ENCODE data around the gene SAMD14. TPM values are rescaled to one million over a fixed set of nuclear protein-coding genes. Genes with fewer than 3 reads are reported as not detected.

Gene SAMD14
- total RNA-seq, 1 donor = 1.1 TPM

- no peak for DNase-seq (ENCODE audit: low read depth in 2 of 3, low spot score in 2 of 3)
Observed at GRCh38 chr17:50099003-50099402, 31.0 kb downstream of the SAMD14 start.

GRCh38 chr17:50098583-50098982 lies 31.4 kb downstream of the SAMD14 start:
- no peak for DNase-seq (ENCODE audit: low read depth in 2 of 3, low spot score in 2 of 3)

- DNase-seq (ENCODE audit: low read depth in 2 of 3, low spot score in 2 of 3) = no peak
Observed at GRCh38 chr17:50097926-50098325, 32.0 kb downstream of the SAMD14 start.

GRCh38 chr17:50097455-50097854 lies 32.5 kb downstream of the SAMD14 start:
- no peak for DNase-seq (ENCODE audit: low read depth in 2 of 3, low spot score in 2 of 3)

GRCh38 chr17:50096758-50097157 lies 33.2 kb downstream of the SAMD14 start:
- DNase-seq (ENCODE audit: low read depth in 2 of 3, low spot score in 2 of 3) = no peak

GRCh38 chr17:50096092-50096491 lies 33.9 kb downstream of the SAMD14 start:
- DNase-seq (ENCODE audit: low read depth in 2 of 3, low spot score in 2 of 3) = no peak

GRCh38 chr17:50095626-50096037 lies 34.3 kb downstream of the SAMD14 start:
- no peak for DNase-seq (ENCODE audit: low read depth in 2 of 3, low spot score in 2 of 3)

GRCh38 chr17:50094753-50095619 lies 35.0 kb downstream of the SAMD14 start, which contains the start of gene PDK2:
Gene PDK2 (plus strand): TSS chr17:50095351. CDS start chr17:50095436, 85 bp downstream.
- peak; percentile 85 to 99 (median 97) for DNase-seq (ENCODE audit: low read depth in 2 of 3, low spot score in 2 of 3)

GRCh38 chr17:50094243-50094752 lies 35.7 kb downstream of the SAMD14 start:
- peak; percentile 86 to 91 (median 88) for DNase-seq (ENCODE audit: low read depth in 2 of 3, low spot score in 2 of 3)

- no peak for DNase-seq (ENCODE audit: low read depth in 2 of 3, low spot score in 2 of 3)
Observed at GRCh38 chr17:50093807-50094206, 36.2 kb downstream of the SAMD14 start.

GRCh38 chr17:50093246-50093645 lies 36.7 kb downstream of the SAMD14 start:
- no peak for DNase-seq (ENCODE audit: low read depth in 2 of 3, low spot score in 2 of 3)

GRCh38 chr17:50091918-50092285 lies 38.1 kb downstream of the SAMD14 start:
- DNase-seq (ENCODE audit: low read depth in 2 of 3, low spot score in 2 of 3) = no peak

- no peak for DNase-seq (ENCODE audit: low read depth in 2 of 3, low spot score in 2 of 3)
Observed at GRCh38 chr17:50090971-50091917, 38.7 kb downstream of the SAMD14 start.

GRCh38 chr17:50090071-50090470 lies 39.9 kb downstream of the SAMD14 start:
- no peak for DNase-seq (ENCODE audit: low read depth in 2 of 3, low spot score in 2 of 3)

- no peak for DNase-seq (ENCODE audit: low read depth in 2 of 3, low spot score in 2 of 3)
Observed at GRCh38 chr17:50088952-50089825, 40.8 kb downstream of the SAMD14 start.

GRCh38 chr17:50087912-50088405 lies 42.0 kb downstream of the SAMD14 start:
- DNase-seq (ENCODE audit: low read depth in 2 of 3, low spot score in 2 of 3) = no peak

GRCh38 chr17:50087246-50087911 lies 42.6 kb downstream of the SAMD14 start:
- DNase-seq (ENCODE audit: low read depth in 2 of 3, low spot score in 2 of 3) = peak; percentile 56 to 77 (median 67)

- no peak for DNase-seq (ENCODE audit: low read depth in 2 of 3, low spot score in 2 of 3)
Observed at GRCh38 chr17:50081757-50082156, 48.2 kb downstream of the SAMD14 start.

GRCh38 chr17:50080827-50081226 lies 49.1 kb downstream of the SAMD14 start:
- no peak for DNase-seq (ENCODE audit: low read depth in 2 of 3, low spot score in 2 of 3)
